KG1 (cell line): ENCODE measurements around the gene ST6GALNAC5.

Experiments used
- DNase-seq: peaks from one replicate; lab custom pipeline; 2025; lab: John Stamatoyannopoulos, UW

Gene ST6GALNAC5

DNA sequence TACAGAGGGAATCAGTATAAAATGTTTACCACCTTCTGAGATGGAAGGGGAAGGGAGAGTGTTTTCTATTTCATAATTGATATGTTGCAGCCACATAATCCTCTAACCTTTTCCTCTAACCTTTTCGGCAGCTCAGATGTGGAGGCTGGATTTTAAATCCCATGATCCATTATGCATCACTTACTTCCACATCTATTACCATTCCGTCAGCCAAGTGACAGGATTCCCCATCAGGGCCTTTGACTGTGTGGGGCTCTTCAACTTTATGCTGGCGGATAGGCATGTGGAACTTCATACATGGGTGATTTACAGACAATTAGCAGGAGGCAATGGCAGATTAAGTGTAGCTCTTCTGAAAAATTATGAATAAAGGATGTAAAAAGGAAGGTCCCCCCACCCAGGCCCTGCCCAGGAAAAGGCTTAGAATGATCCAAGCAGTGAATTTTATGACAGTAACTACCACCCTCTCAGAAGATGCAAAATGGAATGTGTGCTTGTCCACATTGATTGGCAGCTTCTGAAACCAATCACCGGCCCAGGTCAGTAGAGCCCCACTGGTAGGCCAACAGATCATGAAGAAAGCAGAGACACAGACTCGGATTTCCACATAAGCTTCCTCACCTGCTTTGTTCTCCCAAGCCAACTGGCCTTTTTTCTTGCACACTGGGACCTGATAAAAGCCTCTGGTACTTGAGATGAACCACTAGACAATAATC is 147.0 kb downstream of the ST6GALNAC5 start:
- no peak for DNase-seq

DNA sequence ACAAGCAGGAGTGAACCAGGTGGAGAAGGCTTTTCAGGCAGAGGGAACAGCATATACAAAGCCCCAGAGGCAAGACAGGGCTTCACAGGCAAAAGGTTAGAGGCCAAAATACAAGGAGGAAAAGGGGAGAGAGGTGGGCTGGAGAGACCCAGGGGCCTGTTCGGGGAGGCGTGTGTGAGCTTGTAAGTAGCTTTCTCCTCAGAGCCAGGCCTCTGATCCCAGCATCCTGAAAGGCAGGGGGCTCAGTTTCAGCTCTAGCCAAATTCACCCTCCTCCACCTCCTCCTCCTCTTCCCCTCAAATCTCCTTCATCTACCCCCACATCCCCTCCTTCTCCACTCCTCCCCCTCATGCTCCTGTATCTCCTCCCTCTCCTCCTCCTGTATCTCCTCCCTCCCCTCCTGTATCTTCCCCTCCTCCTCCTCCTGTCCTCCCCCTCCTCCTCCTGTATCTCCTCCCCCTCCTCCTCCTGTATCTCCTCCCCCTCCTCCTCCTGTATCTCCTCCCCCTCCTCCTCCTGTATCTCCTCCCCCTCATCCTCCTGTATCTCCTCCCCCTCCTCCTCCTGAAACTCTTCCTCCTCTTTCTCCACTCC is 148.6 kb downstream of the ST6GALNAC5 start:
- DNase-seq: no peak

DNA sequence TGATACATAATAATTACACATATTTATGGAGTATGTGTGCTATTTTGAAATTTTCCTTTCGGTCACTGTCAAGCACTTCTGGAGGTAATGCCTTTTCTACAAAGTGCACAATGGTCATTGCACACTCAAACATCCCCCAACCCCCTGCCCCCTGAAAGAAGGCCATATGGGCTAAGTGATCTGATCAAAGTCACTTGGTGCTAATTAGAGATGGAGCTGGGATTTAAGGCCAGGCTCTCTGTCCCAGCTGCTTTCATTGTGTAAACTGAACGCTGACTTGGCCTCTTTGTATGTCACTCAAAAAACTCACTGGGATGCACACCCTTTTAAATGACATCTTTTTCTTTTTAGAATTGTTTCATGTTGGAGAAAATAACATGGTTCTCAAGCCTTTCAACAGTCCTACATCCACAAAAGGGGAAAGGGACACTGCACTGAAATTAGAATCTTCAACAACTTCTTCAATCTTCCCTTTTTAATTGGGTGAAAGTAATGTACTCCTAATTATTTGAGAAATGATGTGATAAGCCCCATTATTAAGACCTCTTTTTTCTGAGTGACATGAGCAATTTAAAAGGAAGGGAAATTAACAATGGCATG is 149.2 kb downstream of the ST6GALNAC5 start:
- no peak for DNase-seq

DNA sequence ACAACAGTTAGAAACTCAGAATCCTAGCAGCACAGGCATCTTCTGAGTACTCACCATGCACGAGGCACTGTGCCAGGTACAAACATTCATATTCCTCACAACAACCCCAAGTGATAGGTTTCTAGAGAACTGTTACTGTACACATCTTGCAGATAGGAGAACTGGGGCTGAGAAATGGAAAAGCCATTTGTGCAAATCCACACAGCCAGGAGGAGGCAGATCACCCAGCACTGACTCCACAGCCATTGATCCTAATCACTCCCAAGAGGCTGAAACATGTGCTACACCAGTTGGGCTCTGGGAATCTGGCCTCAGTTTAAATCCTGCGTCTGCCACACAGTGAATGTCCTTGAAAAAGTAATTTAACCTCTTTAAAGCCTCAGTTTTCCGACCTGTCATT is 151.0 kb downstream of the ST6GALNAC5 start:
- no peak for DNase-seq

GRCh38 chr1:77018761-77019160 is 151.5 kb downstream of the ST6GALNAC5 start:
- no peak for DNase-seq

GRCh38 chr1:77021732-77022131 is 154.5 kb downstream of the ST6GALNAC5 start:
- no peak for DNase-seq

- no peak for DNase-seq
Observed at GRCh38 chr1:77024500-77024899, 157.2 kb downstream of the ST6GALNAC5 start.

DNA sequence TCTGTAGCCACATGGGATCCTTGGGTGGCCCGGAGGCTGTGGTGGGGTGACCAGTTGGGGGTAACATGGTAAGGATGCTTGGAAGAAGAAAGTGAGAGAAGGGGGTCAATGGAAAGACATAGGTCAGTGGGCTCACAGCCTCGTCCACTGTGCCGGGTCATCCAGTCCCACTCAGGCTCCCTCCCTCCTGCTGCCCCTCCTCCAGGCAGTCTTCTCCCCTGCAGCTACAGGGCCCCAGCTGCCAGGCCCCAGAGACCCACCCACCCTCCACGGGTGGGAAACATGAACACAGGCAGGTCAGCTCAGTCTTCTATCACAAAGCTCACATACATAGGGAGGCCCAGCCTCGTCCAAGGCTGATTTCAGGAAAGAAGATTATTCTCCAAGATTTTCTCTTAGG is 158.3 kb downstream of the ST6GALNAC5 start:
- DNase-seq: no peak

DNA sequence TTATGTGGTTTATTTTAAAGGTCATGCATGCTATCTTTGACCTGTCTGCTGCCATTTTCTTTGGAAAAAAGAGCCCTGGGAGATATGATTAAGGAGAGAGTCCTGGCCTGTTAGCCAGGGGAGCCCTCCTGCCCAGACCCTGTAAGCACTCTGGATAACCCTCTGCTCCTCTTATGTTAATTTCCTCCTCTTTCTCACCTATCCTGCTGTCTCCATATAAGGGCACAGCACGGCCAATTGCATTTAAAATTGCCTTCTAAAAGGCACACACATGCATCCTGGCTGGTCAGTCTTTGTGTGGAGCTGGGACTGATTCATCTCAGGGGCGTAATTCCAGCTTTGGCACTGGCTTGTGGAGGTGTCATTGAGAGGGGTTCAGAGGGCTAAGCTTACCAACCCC is 158.9 kb downstream of the ST6GALNAC5 start:
- no peak for DNase-seq

DNA sequence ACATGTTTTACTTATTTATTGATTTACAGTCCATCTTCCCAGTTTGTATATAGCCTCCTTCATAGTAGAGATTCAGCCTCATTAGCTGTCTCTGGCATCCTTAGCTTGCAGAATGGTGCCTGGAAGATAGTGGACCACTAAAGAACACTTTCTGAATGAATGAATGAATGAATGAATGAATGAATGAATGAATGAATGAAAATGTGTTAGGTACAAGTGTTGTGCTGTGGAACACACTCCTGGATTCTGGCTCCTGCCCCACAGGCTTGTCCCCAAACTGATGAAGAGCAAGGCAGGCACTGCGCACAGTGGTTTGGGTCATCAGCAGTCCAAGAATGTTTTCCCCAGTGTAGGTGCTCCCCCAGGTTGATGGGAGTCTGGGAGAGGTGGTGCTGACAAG is 159.4 kb downstream of the ST6GALNAC5 start:
- DNase-seq: no peak

DNA sequence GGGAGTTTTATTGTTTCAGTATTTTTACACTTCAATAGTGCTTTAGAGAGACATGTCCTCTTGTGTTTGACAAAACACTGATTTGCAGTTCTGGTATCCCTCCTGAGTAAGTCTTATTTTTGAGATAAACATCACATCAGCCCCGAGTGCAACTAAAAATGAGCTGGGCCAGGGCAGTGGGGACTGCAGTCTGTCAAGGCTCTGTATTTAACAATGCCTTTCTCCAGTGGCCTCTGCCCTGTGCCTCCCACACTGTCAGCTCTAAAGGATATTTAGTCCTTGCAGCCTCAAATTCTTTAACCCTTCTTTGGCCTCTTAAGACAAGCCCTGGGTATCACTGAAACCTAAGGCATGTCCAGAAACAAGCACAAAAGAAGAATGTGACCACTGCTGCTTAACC is 160.6 kb downstream of the ST6GALNAC5 start:
- DNase-seq: no peak

GRCh38 chr1:77030401-77031105 is 163.3 kb downstream of the ST6GALNAC5 start:
- no peak for DNase-seq

DNA sequence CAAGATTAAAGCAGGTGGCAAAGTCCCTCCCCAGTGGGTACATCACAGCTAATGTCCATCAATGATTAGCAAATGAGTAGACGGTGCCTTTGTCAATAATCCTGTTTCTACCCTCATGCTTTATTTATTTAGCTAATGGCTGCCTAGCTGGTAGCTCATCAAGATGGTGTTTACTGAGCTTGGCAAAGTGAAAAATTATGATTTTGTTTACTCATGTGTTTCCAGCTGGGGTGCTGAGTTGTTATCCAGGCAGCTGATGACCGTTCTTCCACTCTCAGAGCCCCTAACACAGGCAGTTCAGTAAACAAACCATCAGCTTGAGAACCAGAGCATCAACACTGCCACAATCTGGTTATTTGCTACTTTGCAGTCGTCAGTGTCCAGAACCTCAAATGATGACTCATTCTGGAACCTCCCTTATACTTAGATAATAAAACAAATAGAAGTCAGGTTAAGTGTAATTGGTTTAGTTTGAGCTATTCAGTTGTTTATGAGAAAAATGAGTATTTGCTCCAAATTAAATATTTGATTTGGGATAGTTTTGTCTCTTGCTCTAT is 163.9 kb downstream of the ST6GALNAC5 start:
- no peak for DNase-seq

DNA sequence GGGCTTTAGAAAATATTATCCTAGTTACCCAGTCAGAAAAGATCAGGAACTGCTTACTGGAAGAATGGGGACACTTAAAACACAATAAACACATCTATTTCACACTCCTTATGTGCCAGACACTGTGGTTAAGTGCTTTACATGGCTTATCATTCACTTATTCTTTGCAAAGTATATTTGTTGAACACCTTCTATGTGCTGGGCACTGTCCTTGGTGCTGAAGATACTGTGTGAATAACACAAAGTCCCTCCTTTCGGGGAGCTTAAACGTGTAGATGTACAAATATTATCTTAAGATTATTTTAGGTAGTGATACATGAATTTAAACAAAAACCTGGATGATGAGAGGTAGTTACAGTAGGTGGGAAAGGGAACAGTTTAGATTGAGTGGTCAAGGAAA is 169.3 kb downstream of the ST6GALNAC5 start:
- DNase-seq: peak; percentile 12

DNA sequence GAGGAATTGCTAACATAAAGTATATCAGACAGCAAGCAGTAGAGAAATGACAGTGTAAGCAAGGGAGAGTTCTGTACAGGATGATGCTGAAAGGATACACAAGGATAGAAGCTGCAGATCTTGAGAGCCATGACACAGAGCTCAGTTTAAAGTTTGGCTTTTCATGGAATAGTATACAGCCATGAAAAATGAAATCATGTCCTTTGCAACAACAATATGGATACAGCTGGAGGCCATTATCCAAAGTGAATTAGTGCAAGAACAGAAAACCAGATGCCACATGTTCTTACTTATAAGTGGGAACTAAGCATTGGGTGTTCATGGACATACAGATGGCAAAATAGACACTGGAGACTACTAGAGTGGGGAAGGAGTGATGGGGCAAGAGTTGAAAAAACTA is 169.8 kb downstream of the ST6GALNAC5 start:
- DNase-seq: no peak

DNA sequence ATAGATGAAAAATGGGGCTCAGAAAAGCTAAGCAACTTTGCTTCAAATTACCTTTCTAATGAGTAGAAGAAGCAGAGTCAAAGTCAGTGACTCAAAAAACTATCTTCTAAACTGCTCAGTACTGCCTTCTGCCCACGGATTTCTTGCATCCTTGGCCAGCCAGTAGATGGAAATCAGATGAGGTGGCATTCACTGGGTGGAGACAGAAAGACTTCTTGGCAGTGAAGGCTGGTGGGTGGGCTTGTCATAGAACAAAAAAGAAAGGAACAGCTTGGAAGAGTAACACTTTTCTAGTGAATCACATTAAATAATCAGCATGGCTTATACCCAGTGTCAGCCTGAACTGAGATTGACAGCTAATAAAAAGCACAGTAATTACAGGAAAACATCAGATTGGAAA is 170.7 kb downstream of the ST6GALNAC5 start:
- DNase-seq: no peak

- DNase-seq: no peak
Observed at GRCh38 chr1:77039111-77039510, 171.8 kb downstream of the ST6GALNAC5 start.

DNA sequence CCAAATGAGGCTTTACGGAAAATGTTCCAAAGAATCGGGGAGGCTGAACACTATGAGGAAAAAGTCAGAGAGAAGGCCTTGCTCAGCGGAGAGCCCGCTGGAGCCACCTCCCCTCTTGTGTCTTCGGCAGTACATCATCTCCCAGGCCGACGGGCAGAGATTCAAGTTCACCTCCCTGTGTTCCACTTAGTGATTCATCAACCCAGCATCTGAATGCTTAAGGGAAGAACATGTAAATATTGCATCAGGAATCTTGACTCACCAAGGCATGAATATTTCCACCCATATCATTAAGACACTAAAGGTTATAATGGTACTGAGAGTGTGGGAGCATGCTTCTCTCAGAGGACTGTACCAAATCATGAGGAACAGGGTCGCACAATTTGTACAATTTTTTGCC is 172.5 kb downstream of the ST6GALNAC5 start:
- no peak for DNase-seq

DNA sequence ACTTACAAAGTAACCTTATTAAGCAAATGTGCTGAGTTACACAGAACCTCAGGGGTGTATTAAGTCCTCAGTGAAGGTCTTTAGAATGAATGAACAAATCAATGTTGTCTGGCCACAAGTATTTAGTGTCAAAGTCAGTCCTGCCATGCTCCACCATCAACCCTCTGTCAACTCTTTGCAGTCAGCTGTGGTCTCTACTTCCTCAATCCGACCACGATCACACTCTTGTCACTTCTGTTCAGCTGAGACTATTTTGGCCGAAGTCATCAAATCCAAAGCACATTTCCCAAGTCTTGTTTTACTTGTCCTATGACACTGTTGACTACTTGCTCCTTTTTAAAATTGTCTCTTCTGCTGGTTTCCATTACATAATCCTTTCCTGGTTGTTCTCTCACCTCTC is 173.5 kb downstream of the ST6GALNAC5 start:
- DNase-seq: no peak

DNA sequence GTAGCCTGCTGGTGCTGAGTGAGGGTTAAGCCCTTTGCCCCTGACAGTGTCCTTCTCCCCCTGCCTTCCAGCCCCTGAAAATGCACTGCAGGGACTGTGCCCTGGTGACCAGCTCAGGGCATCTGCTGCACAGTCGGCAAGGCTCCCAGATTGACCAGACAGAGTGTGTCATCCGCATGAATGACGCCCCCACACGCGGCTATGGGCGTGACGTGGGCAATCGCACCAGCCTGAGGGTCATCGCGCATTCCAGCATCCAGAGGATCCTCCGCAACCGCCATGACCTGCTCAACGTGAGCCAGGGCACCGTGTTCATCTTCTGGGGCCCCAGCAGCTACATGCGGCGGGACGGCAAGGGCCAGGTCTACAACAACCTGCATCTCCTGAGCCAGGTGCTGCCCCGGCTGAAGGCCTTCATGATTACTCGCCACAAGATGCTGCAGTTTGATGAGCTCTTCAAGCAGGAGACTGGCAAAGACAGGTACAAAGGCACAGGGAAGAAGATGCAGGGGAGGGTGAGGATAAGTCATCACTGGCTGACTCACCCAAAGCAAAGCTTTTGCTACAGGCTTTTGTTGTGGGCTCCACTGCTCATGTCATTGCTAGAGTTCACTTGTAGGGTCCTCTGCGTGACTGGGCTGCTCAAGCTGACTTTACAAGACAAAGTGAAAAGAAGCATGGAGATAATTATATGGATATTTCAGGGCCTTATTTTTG is 177.0 kb downstream of the ST6GALNAC5 start:
- DNase-seq: no peak

DNA sequence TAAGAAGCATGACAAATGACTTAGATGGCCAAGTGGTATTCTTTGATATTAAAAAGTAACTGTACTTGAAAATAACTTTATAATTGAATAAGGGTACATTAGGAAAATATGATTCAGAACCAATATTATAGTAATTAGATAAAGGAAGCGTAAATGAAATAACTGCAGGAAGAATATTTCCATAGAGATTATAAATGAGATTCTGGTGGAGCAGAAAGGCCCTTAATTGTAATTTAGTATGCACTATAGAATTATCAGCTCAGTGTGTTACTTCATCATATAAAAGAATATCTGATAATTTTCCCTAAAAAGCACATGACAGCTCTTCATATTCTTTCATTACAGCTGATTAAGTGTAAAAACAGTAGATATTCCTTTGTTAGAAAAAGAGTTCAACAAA is 180.3 kb downstream of the ST6GALNAC5 start:
- no peak for DNase-seq
